HG03139 (cell line): ENCODE data around the gene POLR3H.

Experiments
- ATAC-seq: cut with Tn5 transposase; IDR thresholded peaks from one replicate; pipeline ENCODE4 v1.9.1; 2021; ENCODE audit not compliant: unreplicated experiment

The POLR3H gene

GRCh38 chr22:41522813-41523212 is 21.5 kb downstream of the POLR3H start:
- no peak for ATAC-seq

GRCh38 chr22:41521126-41521525 is 23.1 kb downstream of the POLR3H start:
- no peak for ATAC-seq

- ATAC-seq: no peak
Measured at GRCh38 chr22:41518048-41518347, 26.3 kb downstream of the POLR3H start.

GRCh38 chr22:41517172-41518047 is 26.9 kb downstream of the POLR3H start:
- no peak for ATAC-seq

GRCh38 chr22:41516462-41516861 is 27.8 kb downstream of the POLR3H start:
- no peak for ATAC-seq

- no peak for ATAC-seq
Measured at GRCh38 chr22:41513391-41513790, 30.9 kb downstream of the POLR3H start.

GRCh38 chr22:41512421-41513194 is 31.7 kb downstream of the POLR3H start:
- ATAC-seq: no peak

- no peak for ATAC-seq
Measured at GRCh38 chr22:41511521-41511968, 32.7 kb downstream of the POLR3H start.

GRCh38 chr22:41508770-41509170 is 35.5 kb downstream of the POLR3H start:
- no peak for ATAC-seq

GRCh38 chr22:41507330-41508063 is 36.8 kb downstream of the POLR3H start:
- ATAC-seq: no peak

GRCh38 chr22:41505511-41506220 is 38.6 kb downstream of the POLR3H start:
- no peak for ATAC-seq

GRCh38 chr22:41504816-41505215 is 39.5 kb downstream of the POLR3H start:
- no peak for ATAC-seq

- ATAC-seq: no peak
Measured at GRCh38 chr22:41504397-41504796, 39.9 kb downstream of the POLR3H start.

GRCh38 chr22:41501209-41501608 is 43.1 kb downstream of the POLR3H start:
- no peak for ATAC-seq

- no peak for ATAC-seq
Measured at GRCh38 chr22:41500303-41500702, 44.0 kb downstream of the POLR3H start.

- no peak for ATAC-seq
Measured at GRCh38 chr22:41499624-41500280, 44.5 kb downstream of the POLR3H start.

- no peak for ATAC-seq
Measured at GRCh38 chr22:41498303-41498835, 45.9 kb downstream of the POLR3H start.

GRCh38 chr22:41491374-41492100 is 52.7 kb downstream of the POLR3H start:
- ATAC-seq: no peak

- no peak for ATAC-seq
Measured at GRCh38 chr22:41488596-41489385, 55.5 kb downstream of the POLR3H start.
